Epithelial cell of prostate (primary cell): ENCODE measurements around the gene IFITM5.
"Not testable (repeated sequence)": the region's sequence is repeated elsewhere in the genome, so short reads cannot be mapped to it uniquely, and the experiment has no call there.

Experiments
- DNase-seq: peaks from one replicate; pipeline ENCODE4 v3.0.0-alpha.2; 2011; ENCODE audit warnings: low read depth, low spot score
- H3K27ac ChIP-seq: fragments of 450-650 bp; 2 replicates; pipeline ENCODE4 v1.5.1; 2017; ENCODE audit warnings: mild to moderate bottlenecking

Gene IFITM5

GRCh38 chr11:272195-272930 is 27.0 kb downstream of the IFITM5 start:
- H3K27ac ChIP-seq: no peak overlapping the region
- DNase-seq: no peak

GRCh38 chr11:271319-271715 is 28.0 kb downstream of the IFITM5 start:
- no peak overlapping the region for H3K27ac ChIP-seq
- DNase-seq: no peak

DNA sequence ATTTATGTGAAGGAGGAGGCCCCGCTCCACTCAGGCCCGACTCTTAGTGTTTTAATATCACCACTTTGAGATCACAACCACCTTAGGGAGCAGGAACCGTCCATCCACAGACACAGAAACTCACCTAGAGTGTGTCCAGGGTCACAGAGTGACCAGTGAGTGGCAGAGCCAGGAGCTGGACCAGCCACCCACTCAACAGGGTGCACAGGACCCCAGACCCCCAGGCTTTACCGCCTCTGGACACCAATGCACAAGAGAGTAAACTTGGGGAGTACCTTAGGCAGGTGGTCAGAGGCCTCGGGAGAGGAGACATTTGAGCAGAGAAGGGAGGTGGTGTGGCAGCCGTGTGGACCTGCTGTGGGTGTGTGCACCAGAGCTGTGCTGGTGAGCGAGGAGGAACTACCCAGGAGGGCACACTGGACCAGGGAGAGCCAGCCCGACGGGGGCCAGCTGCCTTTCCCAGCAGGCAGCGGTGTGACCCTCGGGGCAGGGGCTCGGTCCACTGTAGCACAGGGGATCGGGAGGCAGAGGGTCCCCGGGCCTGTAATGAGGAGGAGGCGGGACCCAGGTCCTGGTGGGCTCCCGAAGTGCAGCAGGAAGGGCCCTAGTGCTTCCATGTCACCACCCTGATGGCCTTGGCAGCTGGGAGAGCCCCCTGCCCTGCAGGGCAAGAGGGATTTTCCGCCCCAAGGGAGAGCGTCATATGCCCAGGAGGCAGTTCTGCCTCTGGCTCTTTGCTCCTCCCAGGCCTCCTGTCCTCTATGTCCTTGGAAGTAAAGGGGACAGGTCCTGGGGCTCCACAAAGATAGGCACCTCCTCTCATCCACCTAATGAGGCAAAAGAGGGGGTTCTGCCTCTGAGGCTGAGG is 28.6 kb downstream of the IFITM5 start:
- DNase-seq: no peak
- H3K27ac ChIP-seq: no peak overlapping the region

DNA sequence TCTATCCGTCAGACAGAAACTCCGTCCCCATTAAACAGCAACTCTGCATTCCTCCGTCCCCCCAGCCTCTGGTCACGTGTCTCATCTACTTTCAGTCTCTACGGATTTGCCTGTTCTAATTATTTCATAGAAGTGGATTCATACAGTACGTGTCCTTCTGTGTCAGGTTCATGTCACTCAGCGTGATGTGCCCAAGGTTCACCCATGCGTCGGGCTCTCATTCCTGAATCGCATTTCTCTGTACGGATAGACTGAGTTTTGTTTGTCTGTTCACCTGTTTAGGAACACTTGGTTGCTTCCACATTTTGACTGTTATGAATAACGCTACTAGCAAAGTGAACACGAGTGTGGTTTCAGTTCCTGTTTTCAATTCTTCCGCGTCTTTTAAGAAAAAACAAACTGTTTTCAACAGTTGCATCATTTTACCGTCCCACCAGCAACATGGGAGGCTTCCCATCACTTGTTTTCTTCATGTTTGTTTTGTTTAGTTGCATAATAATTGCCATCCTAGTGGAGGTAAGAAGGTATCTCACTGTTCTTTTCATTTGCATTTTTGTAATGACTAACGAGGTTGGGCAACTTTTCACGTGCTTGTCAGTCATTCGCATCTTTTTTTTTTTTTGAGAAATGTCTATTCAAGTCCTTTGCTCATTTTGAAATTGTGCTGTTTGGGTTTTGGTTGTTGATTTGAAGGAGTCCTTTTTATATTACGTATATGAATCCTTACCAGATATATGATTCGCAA is 30.0 kb downstream of the IFITM5 start:
- DNase-seq: no peak
- H3K27ac ChIP-seq: no peak overlapping the region

- H3K27ac ChIP-seq, DNase-seq: not testable (repeated sequence)
These were observed 30.6 kb downstream of the IFITM5 start for GRCh38 chr11:268716-269145.

GRCh38 chr11:267491-267994 is 31.8 kb downstream of the IFITM5 start:
- no peak for DNase-seq
- H3K27ac ChIP-seq: no peak overlapping the region

- no peak for DNase-seq
- no peak overlapping the region for H3K27ac ChIP-seq
These were observed 32.5 kb downstream of the IFITM5 start for GRCh38 chr11:266676-267439.

DNA sequence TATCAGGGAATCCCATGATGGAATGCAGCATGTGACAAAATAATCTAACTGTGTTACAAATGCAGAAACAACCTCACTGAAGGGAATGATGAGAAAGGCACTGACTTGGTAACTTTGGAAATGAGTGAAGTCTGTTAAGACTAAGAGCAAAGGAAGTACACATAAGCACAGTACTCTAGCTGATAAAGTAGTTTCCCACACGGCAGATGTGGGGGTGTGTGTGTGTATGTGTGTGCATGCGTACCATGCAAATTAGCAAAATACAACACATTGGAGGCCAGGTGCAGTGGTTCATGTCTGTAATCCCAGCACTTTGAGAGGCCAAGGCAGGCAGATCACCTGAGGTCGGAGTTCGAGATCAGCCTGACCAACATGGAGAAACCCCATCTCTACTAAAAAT is 37.7 kb downstream of the IFITM5 start:
- no peak overlapping the region for H3K27ac ChIP-seq

GRCh38 chr11:259413-259812 is 39.9 kb downstream of the IFITM5 start:
- H3K27ac ChIP-seq: no peak overlapping the region
- no peak for DNase-seq

More for the DNA sequence above, 37.7 kb downstream of the IFITM5 start:
- no peak for DNase-seq

DNA sequence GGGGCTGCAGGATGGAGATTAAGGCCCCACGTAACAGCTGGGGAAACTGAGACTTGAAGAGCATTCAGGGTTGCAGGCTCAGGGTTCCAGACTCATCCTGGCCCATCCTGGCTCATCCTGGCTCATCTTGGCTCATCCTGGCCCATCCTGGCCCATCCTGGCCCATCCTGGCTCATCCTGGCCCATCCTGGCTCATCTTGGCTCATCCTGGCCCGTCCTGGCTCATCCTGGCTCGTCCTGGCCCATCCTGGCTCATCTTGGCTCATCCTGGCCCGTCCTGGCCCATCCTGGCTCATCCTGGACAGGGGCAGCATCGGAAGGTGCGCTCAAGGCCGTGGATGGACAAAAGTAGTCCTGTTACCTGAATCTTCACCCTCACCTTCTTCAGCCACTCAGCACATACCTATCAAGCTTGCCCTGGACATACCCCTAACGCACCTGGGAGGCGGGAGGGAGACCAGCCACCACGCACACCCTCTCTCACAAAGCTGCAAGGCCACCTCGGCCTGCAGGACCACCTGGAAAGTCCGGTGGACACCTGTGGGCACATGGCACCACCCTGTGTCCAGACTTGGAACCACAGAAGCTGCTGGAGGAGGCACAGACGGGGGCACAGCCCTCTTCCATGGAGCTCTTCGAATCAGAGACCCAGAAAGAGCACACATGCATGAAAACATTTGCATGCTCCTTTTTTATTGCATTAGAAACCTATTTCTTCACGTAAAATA is 41.4 kb downstream of the IFITM5 start:
- no peak for DNase-seq
- H3K27ac ChIP-seq: no peak overlapping the region

DNA sequence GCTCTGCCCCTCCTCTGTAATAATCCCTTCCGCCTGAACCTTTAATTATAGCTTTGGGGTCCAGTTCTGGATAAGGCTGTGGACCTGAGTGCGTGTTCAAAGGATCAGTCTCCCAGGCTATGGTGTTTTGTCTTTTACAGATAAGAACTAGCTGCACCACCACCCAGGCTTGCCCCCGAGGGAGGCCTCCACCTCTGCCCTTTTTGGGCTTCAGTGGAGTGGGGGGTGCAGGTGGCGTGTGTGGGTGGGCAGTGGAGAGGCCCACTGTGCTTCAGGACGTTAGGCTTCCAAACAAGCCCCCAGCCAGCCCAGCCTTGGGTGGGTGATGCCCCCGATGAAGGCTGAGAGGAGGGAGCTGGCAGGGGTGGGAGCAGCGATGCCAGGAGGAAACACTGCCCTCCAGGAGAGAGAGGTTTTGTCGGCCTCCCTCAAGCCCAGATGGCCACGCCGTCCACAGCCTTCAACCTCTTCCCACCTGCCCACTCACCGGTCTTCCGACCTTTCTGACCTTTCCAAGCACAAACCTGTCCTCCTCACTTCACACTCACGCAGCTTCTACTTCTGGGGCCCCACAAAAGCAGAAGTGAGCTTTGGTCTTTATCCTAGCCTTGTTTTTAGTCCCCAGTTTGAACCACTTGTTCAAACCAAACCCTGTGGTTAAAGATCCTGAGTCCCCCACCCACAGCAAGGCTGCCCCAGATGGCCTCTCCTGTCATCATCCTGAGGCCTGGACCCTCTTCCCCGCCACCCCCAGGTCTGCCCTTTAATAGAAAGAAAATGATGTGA is 42.2 kb downstream of the IFITM5 start:
- no peak for DNase-seq
- H3K27ac ChIP-seq: no peak overlapping the region

DNA sequence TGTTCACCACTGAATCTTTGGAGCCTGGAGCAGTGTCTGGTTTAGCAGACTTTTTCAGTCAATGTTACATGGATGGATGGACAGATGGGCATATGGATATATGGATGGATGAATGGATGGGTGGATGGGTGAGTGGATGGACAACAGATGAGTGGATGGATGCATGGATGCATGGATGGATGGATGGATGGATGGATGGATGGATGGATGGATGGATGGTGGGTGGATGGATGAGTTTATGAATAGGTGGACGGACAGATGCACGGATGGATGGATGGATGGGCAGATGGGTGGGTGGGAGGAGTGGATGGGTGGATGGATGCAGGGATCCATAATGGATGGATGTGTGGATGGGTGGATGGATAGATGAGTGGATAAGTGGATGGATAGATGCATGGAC is 43.5 kb downstream of the IFITM5 start:
- no peak for DNase-seq
- no peak overlapping the region for H3K27ac ChIP-seq

DNA sequence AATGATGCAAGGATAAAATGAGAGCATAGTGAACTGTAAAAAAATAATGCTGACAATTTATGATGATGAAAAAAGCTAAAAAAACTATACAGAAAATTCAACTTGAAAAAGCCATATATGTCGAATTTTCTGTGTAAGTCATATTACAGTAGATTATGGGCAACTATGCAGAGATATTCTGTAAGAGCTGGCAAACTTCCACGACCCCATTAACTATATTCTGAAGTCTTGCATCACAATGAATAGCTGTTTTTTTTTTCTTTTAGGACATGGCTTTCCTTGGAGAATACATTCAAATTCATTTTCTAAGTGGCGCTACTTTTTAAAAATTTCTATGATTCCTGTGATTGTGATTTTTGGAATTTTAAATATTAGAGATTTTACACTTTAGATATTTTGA is 44.1 kb downstream of the IFITM5 start:
- no peak for DNase-seq
- no peak overlapping the region for H3K27ac ChIP-seq

- no peak for DNase-seq
- H3K27ac ChIP-seq: no peak overlapping the region
These were observed 45.4 kb downstream of the IFITM5 start for GRCh38 chr11:253886-254270.

DNA sequence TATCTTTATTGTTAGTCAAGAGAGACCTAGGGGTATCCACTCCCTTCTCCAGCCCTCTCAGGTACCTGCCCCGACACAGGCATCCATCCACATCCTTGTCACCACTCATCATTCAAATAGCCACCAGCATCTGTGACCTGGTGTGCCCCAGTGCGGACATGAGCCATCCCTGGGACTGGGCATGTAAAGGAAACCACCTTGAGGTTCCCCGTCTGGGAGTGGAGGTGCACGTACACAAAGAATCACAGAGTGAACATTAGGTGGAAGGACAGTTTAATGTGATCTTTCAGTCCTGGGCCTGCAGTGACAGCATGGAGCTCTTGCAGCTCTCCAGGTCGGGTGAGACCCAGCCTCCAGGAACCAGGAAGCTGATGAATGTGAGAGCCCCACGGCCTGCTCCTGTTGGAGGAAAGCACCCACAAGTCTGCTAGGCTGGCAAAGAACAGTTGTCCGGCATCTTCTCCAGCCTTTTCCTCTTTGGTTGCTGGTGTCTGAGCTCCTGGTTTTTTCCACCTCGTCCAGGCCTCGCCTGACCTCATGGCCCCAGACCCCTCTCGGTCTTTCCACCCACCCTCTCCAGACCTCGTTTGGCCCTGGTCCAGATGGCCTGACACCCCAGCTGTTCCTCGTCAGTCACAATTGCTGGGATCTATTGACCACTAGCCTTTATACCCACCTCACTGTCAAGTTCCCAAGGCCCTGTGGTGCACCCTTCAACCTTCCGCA is 46.0 kb downstream of the IFITM5 start:
- no peak overlapping the region for H3K27ac ChIP-seq

DNA sequence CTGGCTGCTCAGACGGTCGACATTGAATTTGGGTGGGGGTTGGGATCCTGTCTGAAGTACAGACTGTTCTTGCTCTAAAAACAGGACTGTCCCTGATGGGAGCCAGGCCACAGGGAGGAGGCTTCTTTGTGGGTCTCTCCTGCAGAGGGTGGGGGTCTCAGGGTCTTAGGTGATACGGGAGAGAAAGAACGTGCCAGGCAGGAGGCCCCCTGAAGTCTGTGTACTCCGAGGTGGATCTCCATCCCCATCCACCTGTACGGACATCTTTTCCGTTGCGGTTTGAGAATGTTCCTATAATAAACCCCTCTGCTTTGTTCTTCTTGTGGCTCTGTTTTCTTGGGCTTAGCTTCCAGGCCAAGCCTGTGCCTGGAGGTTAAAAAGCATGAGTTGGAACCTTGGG is 46.7 kb downstream of the IFITM5 start:
- DNase-seq: no peak
- H3K27ac ChIP-seq: no peak overlapping the region

More for the DNA sequence above, 46.0 kb downstream of the IFITM5 start:
- no peak for DNase-seq

GRCh38 chr11:251550-251949 is 47.8 kb downstream of the IFITM5 start:
- DNase-seq: no peak
- H3K27ac ChIP-seq: no peak overlapping the region

- DNase-seq: no peak
- H3K27ac ChIP-seq: no peak overlapping the region
These were observed 48.5 kb downstream of the IFITM5 start for GRCh38 chr11:250740-251299.
